ENCODE data around the gene PRELID3B. TPM values are rescaled to one million over a fixed set of nuclear protein-coding genes. Genes with fewer than 3 reads are reported as not detected.

Gene PRELID3B
- total and polyA plus RNA-seq, 2 of the 13 experiments (the other 11 are each of a cell fraction or from before 2014, with no cell fraction given), result 23.3 to 42.6 TPM

DNA sequence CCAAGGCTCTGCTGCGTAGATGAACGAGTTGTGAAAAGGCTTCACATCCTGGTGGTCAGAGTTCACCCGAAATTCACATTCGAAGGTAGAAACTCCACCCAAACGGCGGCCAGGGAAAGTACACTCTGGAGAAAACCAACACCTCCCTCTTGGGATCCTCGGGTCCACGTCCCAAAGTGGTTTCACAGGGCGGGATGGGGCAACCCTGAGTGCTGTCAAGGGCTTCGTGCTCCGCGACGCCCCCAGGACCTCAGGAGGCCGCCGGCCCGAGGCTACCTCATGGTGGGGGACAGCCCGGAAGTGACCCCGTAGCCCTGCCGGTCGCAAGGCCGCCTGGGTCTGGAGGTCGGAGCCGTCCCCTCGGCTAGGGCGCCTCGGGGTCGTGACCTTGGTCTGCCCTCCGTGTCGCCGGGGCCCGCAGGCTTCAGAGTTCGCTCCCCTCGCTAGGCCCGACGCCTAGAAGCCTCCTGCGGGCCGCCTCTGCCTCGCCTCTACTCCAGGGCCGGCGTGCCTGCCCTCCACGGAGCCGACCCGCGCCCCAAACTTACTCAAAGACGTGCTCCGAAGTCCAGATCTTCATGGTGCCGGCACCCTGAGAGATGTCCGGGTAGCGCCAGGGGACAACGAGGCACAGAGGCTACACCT is at the start of gene PRELID3B (continued):
- TF ChIP-seq ZNF616 (CRISPR knock-in tag; IDR thresholded peaks at IDR 0.05; ENCODE audit: low read depth) (no peak), DDIT3 (CRISPR knock-in tag; IDR thresholded peaks at IDR 0.05) (no peak), ZNF652 (CRISPR knock-in tag; IDR thresholded peaks at IDR 0.05; ENCODE audit: borderline replicate concordance, low read depth) (no peak), ZNF543 (CRISPR knock-in tag; IDR thresholded peaks at IDR 0.05) (peak; percentile 71; the same call in 1 of the 2 replicates), ZSCAN12 (CRISPR knock-in tag; IDR thresholded peaks at IDR 0.05) (0 out of 2 replicates have a peak, but pooled peaks have one; percentile 28), ZNF232 (CRISPR knock-in tag; IDR thresholded peaks at IDR 0.05; ENCODE audit: borderline replicate concordance) (0 out of 2 replicates have a peak, but pooled peaks have one; percentile 33), ZSCAN21 (CRISPR knock-in tag; IDR thresholded peaks at IDR 0.05; ENCODE audit: borderline replicate concordance) (no peak), KLF12 (CRISPR knock-in tag; IDR thresholded peaks at IDR 0.05; ENCODE audit: borderline replicate concordance) (no peak), ZNF790 (CRISPR knock-in tag; IDR thresholded peaks at IDR 0.05; ENCODE audit: borderline replicate concordance) (0 out of 2 replicates have a peak, but pooled peaks have one; percentile 25), ZNF567 (CRISPR knock-in tag; IDR thresholded peaks at IDR 0.05; ENCODE audit: borderline replicate concordance) (no peak), ZSCAN31 (CRISPR knock-in tag; IDR thresholded peaks at IDR 0.05; ENCODE audit: low read depth) (peak; percentile 20; the same call in 1 of the 2 replicates), SOX5 (CRISPR knock-in tag; IDR thresholded peaks at IDR 0.05; ENCODE audit: borderline replicate concordance) (no peak), PHF8 (CRISPR knock-in tag; IDR thresholded peaks at IDR 0.05) (peak; percentile 74), MTF2 (CRISPR knock-in tag; IDR thresholded peaks at IDR 0.05; ENCODE audit: borderline replicate concordance) (no peak), NCOR1 (IDR thresholded peaks at IDR 0.05; ENCODE audit: borderline replicate concordance, low read length) (no peak), MLX (CRISPR knock-in tag; IDR thresholded peaks at IDR 0.05) (no peak)
- TF ChIP-seq, protein P1, sequence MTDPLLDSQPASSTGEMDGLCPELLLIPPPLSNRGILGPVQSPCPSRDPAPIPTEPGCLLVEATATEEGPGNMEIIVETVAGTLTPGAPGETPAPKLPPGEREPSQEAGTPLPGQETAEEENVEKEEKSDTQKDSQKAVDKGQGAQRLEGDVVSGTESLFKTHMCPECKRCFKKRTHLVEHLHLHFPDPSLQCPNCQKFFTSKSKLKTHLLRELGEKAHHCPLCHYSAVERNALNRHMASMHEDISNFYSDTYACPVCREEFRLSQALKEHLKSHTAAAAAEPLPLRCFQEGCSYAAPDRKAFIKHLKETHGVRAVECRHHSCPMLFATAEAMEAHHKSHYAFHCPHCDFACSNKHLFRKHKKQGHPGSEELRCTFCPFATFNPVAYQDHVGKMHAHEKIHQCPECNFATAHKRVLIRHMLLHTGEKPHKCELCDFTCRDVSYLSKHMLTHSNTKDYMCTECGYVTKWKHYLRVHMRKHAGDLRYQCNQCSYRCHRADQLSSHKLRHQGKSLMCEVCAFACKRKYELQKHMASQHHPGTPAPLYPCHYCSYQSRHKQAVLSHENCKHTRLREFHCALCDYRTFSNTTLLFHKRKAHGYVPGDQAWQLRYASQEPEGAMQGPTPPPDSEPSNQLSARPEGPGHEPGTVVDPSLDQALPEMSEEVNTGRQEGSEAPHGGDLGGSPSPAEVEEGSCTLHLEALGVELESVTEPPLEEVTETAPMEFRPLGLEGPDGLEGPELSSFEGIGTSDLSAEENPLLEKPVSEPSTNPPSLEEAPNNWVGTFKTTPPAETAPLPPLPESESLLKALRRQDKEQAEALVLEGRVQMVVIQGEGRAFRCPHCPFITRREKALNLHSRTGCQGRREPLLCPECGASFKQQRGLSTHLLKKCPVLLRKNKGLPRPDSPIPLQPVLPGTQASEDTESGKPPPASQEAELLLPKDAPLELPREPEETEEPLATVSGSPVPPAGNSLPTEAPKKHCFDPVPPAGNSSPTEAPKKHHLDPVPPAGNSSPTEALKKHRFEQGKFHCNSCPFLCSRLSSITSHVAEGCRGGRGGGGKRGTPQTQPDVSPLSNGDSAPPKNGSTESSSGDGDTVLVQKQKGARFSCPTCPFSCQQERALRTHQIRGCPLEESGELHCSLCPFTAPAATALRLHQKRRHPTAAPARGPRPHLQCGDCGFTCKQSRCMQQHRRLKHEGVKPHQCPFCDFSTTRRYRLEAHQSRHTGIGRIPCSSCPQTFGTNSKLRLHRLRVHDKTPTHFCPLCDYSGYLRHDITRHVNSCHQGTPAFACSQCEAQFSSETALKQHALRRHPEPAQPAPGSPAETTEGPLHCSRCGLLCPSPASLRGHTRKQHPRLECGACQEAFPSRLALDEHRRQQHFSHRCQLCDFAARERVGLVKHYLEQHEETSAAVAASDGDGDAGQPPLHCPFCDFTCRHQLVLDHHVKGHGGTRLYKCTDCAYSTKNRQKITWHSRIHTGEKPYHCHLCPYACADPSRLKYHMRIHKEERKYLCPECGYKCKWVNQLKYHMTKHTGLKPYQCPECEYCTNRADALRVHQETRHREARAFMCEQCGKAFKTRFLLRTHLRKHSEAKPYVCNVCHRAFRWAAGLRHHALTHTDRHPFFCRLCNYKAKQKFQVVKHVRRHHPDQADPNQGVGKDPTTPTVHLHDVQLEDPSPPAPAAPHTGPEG (CRISPR knock-in tag; IDR thresholded peaks at IDR 0.05), result no peak; the same call in 1 of the 2 replicates
- TF ChIP-seq, protein P2, sequence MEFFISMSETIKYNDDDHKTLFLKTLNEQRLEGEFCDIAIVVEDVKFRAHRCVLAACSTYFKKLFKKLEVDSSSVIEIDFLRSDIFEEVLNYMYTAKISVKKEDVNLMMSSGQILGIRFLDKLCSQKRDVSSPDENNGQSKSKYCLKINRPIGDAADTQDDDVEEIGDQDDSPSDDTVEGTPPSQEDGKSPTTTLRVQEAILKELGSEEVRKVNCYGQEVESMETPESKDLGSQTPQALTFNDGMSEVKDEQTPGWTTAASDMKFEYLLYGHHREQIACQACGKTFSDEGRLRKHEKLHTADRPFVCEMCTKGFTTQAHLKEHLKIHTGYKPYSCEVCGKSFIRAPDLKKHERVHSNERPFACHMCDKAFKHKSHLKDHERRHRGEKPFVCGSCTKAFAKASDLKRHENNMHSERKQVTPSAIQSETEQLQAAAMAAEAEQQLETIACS (CRISPR knock-in tag; IDR thresholded peaks at IDR 0.05), result no peak
- TF ChIP-seq, protein P3, sequence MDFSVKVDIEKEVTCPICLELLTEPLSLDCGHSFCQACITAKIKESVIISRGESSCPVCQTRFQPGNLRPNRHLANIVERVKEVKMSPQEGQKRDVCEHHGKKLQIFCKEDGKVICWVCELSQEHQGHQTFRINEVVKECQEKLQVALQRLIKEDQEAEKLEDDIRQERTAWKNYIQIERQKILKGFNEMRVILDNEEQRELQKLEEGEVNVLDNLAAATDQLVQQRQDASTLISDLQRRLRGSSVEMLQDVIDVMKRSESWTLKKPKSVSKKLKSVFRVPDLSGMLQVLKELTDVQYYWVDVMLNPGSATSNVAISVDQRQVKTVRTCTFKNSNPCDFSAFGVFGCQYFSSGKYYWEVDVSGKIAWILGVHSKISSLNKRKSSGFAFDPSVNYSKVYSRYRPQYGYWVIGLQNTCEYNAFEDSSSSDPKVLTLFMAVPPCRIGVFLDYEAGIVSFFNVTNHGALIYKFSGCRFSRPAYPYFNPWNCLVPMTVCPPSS (IDR thresholded peaks at IDR 0.05), result no peak

Measured in HepG2 (cell line).